ENCODE data around the gene PSMD6.

Gene PSMD6

GRCh38 chr3:63976161-63976871 lies 47.0 kb downstream of the PSMD6 start:
- DNase-seq: no peak

- DNase-seq: no peak
Measured at GRCh38 chr3:63975723-63976122, 47.6 kb downstream of the PSMD6 start.

- no peak for DNase-seq
Measured at GRCh38 chr3:63974451-63974850, 48.8 kb downstream of the PSMD6 start.

- DNase-seq: no peak
Measured at GRCh38 chr3:63973406-63973805, 49.9 kb downstream of the PSMD6 start.

GRCh38 chr3:63972987-63973386 lies 50.3 kb downstream of the PSMD6 start:
- DNase-seq: no peak

GRCh38 chr3:63972196-63972595 lies 51.1 kb downstream of the PSMD6 start:
- DNase-seq: no peak

GRCh38 chr3:63970631-63971475 lies 52.4 kb downstream of the PSMD6 start:
- no peak for DNase-seq

GRCh38 chr3:63969876-63970275 lies 53.4 kb downstream of the PSMD6 start:
- no peak for DNase-seq

GRCh38 chr3:63968612-63969350 lies 54.5 kb downstream of the PSMD6 start:
- DNase-seq: no peak

- DNase-seq: peak; percentile 40
Measured at GRCh38 chr3:63967675-63968611, 55.4 kb downstream of the PSMD6 start.

GRCh38 chr3:63966871-63967270 lies 56.4 kb downstream of the PSMD6 start:
- DNase-seq: no peak

GRCh38 chr3:63966007-63966406 lies 57.3 kb downstream of the PSMD6 start:
- DNase-seq: no peak

- no peak for DNase-seq
Measured at GRCh38 chr3:63964681-63965485, 58.4 kb downstream of the PSMD6 start.

GRCh38 chr3:63963496-63963895 lies 59.8 kb downstream of the PSMD6 start:
- no peak for DNase-seq

GRCh38 chr3:63961891-63962290 lies 61.4 kb downstream of the PSMD6 start:
- no peak for DNase-seq
